Endothelial cell of umbilical vein (primary cell): Measurements from ENCODE around the gene PLA2G2D. TPM values are rescaled to one million over a fixed set of nuclear protein-coding genes. Genes with fewer than 3 reads are reported as not detected.

Experiments used
- BruUV-seq: library from RNA; stranded (reverse); fragments of 400-500 nt; replicated peaks from 2 replicates; lab custom pipeline; 2021; lab: Mats Ljungman, UMichigan
- CTCF ChIA-PET: fragments of 300-600, 350-600 bp; sonication (Branson Sonifier 250); formaldehyde crosslinking; loops from one replicate; lab custom pipeline; 2021; ENCODE audit warnings: antibody characterized with exemption, inconsistent platforms; lab: Charles Lee
- POLR2A ChIA-PET: fragments of 300-600, 350-600 bp; sonication (Branson Sonifier 250); formaldehyde crosslinking; loops from one replicate; lab custom pipeline; 2021; ENCODE audit warnings: antibody characterized with exemption, inconsistent platforms; lab: Charles Lee
- DNase-seq: peaks from one replicate; pipeline ENCODE4 v3.0.0-alpha.2; 2011; ENCODE audit warnings: low read depth, low spot score
- FAIRE-seq: peaks from 2 replicates; lab custom pipeline; 2011; peaks lifted over from hg19 to GRCh38; lab: Jason Lieb, UNC
- H2AFZ ChIP-seq: 2 replicates; pipeline ENCODE4 v1.6.0; 2012; ENCODE audit warnings: low read depth, low read length, control low read depth, inconsistent platforms
- H3K27ac ChIP-seq: 2 replicates; pipeline ENCODE4 v1.5.1; 2011; ENCODE audit warnings: low read depth, mild to moderate bottlenecking, control low read depth, low read length, moderate library complexity; ENCODE audit not compliant: insufficient read depth
- H3K27me3 ChIP-seq, 2 experiments: 2 replicates each; pipeline versions ENCODE4 v1.6.0 to v1.6.1; 2011; ENCODE audit warnings: low read length in 2 of 2, mixed read lengths in 1 of 2; ENCODE audit not compliant: control insufficient read depth in 2 of 2, insufficient read depth in 2 of 2
- H3K36me3 ChIP-seq, 2 experiments: 2 replicates in 1 of 2; 3 replicates in 1 of 2; pipeline ENCODE4 v1.5.1; 2011; ENCODE audit warnings: low read length in 2 of 2, mild to moderate bottlenecking in 1 of 2, moderate library complexity in 1 of 2; ENCODE audit not compliant: control insufficient read depth in 2 of 2, insufficient read depth in 2 of 2; ENCODE audit errors: extremely low read depth in 1 of 2
- H3K4me1 ChIP-seq: 3 replicates; pipeline ENCODE4 v1.5.1; 2011; ENCODE audit warnings: mild to moderate bottlenecking, low read length; ENCODE audit not compliant: control insufficient read depth, insufficient read depth; ENCODE audit errors: extremely low read depth
- H3K4me2 ChIP-seq: 2 replicates; pipeline ENCODE4 v1.6.1; 2011; ENCODE audit warnings: low read length, control low read depth, mixed read lengths; ENCODE audit not compliant: insufficient read depth
- H3K4me3 ChIP-seq, 3 experiments: fragments of 200-600 bp in 1 of 3; sonication (generic), shearing (Covaris generic) in 1 of 3; replicated peaks in 1 of 3; 2 replicates each; pipeline ENCODE4 v1.5.1; 2011 to 2016; ENCODE audit warnings: control low read depth in 3 of 3, low read length in 3 of 3, mild to moderate bottlenecking in 2 of 3, inconsistent platforms in 1 of 3, low read depth in 1 of 3, moderate library complexity in 1 of 3; ENCODE audit not compliant: insufficient read depth in 1 of 3
- H3K79me2 ChIP-seq: 2 replicates; pipeline ENCODE4 v1.6.0; 2012; ENCODE audit warnings: low read length, inconsistent platforms; ENCODE audit not compliant: control insufficient read depth, insufficient read depth
- H3K9ac ChIP-seq: replicated peaks from 2 replicates; pipeline ENCODE3; 2011; ENCODE audit warnings: low read length, control low read depth; ENCODE audit not compliant: insufficient read depth; ENCODE audit errors: extremely low read depth
- H3K9me1 ChIP-seq: replicated peaks from 3 replicates; pipeline ENCODE4 v1.6.0; 2011; ENCODE audit warnings: mild to moderate bottlenecking, low read length; ENCODE audit not compliant: control insufficient read depth, insufficient read depth; ENCODE audit errors: extremely low read depth
- H3K9me3 ChIP-seq: replicated peaks from 2 replicates; pipeline ENCODE4 v1.5.1; 2012; ENCODE audit warnings: low read length, inconsistent platforms; ENCODE audit not compliant: control insufficient read depth, insufficient read depth
- H4K20me1 ChIP-seq: replicated peaks from 2 replicates; pipeline ENCODE3; 2011; ENCODE audit warnings: mild to moderate bottlenecking, low read length; ENCODE audit not compliant: control insufficient read depth, insufficient read depth; ENCODE audit errors: extremely low read depth
- CTCF ChIP-seq, 2 donors: IDR thresholded peaks; 1 replicate in 1 of 2; 2 replicates in 1 of 2; pipeline ENCODE4 v1.5.1; 2011; ENCODE audit warnings: low read length in 2 of 2, mild to moderate bottlenecking in 2 of 2, moderate library complexity in 2 of 2, control low read depth in 1 of 2, inconsistent platforms in 1 of 2, low read depth in 1 of 2; ENCODE audit not compliant: insufficient read depth in 1 of 2; ENCODE audit errors: extremely low read depth in 1 of 2
- EZH2 ChIP-seq: IDR thresholded peaks from 2 replicates; pipeline ENCODE4 v1.6.1; 2012; ENCODE audit warnings: borderline replicate concordance, low read depth, mild to moderate bottlenecking, moderate library complexity, low read length, inconsistent platforms; ENCODE audit not compliant: severe bottlenecking
- FOS ChIP-seq: IDR thresholded peaks from 2 replicates; pipeline ENCODE4 v1.6.1; 2011; ENCODE audit warnings: mild to moderate bottlenecking, low read length, moderate library complexity, borderline replicate concordance; ENCODE audit not compliant: insufficient read depth
- GATA2 ChIP-seq: IDR thresholded peaks from 2 replicates; pipeline ENCODE4 v1.7.0; 2011; ENCODE audit warnings: low read depth, mild to moderate bottlenecking, moderate library complexity, mixed read lengths, low read length; ENCODE audit not compliant: insufficient read length, insufficient read depth
- JUN ChIP-seq: IDR thresholded peaks from 2 replicates; pipeline ENCODE4 v1.6.1; 2011; ENCODE audit warnings: borderline replicate concordance, low read depth; ENCODE audit not compliant: insufficient read length, insufficient read depth
- MAX ChIP-seq: IDR thresholded peaks from 2 replicates; pipeline ENCODE4 v1.6.1; 2011; ENCODE audit not compliant: insufficient read depth, insufficient read length
- MYC ChIP-seq: IDR thresholded peaks from one replicate; pipeline ENCODE4 v1.6.1; 2011; ENCODE audit warnings: mild to moderate bottlenecking, low read depth, low read length
- POLR2A ChIP-seq: IDR thresholded peaks from 2 replicates; pipeline ENCODE4 v1.6.1; 2012; ENCODE audit warnings: low read depth, mild to moderate bottlenecking, control low read depth, low read length
- POLR2AphosphoS5 ChIP-seq: IDR thresholded peaks from 2 replicates; pipeline ENCODE4 v1.6.1; 2012; ENCODE audit warnings: low read depth, mild to moderate bottlenecking, control low read depth, low read length, moderate library complexity; ENCODE audit not compliant: insufficient read depth
- dilution Hi-C: fragments of 300-500 bp; cut with MboI; formaldehyde crosslinking; loops from one replicate; pipeline ENCODE4 v1.15.0; 2019; ENCODE audit warnings: low sequenced_read_pairs; ENCODE audit not compliant: extremely low pct_ligation_motif_present
- intact Hi-C: fragments of 100-400 bp; cut with micrococcal nuclease; formaldehyde crosslinking; loops from one replicate; pipeline ENCODE4 v1.10.0; 2022
- polyA plus RNA-seq, 4 experiments: library from polyadenylated mRNA; depleted of rRNA in 3 of 4; stranded (reverse) in 3 of 4; unstranded in 1 of 4; fragments of >200 nt; gene quantifications; 2 replicates each; pipeline versions ENCODE4 v1.2.1 to v1.2.3, GENCODE V29; 2011 to 2012; ENCODE audit warnings: missing spikeins in 1 of 4
- total RNA-seq: library from RNA; stranded (reverse); gene quantifications from 2 replicates; pipeline ENCODE4 v1.2.3, GENCODE V29; 2021

Gene PLA2G2D
- total and polyA plus RNA-seq, 2 donors (not counting 3 experiments of a cell fraction or from before 2014, with no cell fraction given), result not detected

- H3K9ac ChIP-seq, result no peak overlapping the region
- no peak for DNase-seq
- H2AFZ ChIP-seq, result no peak overlapping the region
- no peaks in the 10 kb centered on the region for H3K27me3 ChIP-seq
- H3K4me1 ChIP-seq, result peaks cover 14% of the 10 kb centered on the region
- no peaks in the 10 kb centered on the region for H3K36me3 ChIP-seq
- H3K4me2 ChIP-seq, result no peak overlapping the region
- H3K79me2 ChIP-seq, result no peaks in the 10 kb centered on the region
- no TSS peak for BruUV-seq
- no peaks in the 10 kb centered on the region for H3K9me3 ChIP-seq
- intact Hi-C loops, result no loop called here
- no peak overlapping the region for H3K27ac ChIP-seq
- no peaks in the 10 kb centered on the region for H4K20me1 ChIP-seq
- FAIRE-seq, result no peak
- H3K4me3 ChIP-seq, result no peak overlapping the region
- no peaks in the 10 kb centered on the region for H3K9me1 ChIP-seq
- no peak for TF ChIP-seq FOS
- no peak for TF ChIP-seq POLR2A
- TF ChIP-seq JUN, result no peak
- no peak for TF ChIP-seq CTCF (IDR thresholded peaks at IDR 0.05; ENCODE audit: extremely low read depth in 1 of 2, insufficient read depth in 1 of 2, low read depth in 1 of 2, low read length in 2 of 2)
- TF ChIP-seq MYC, result no peak
- TF ChIP-seq EZH2, result no peak
- no peak for TF ChIP-seq GATA2
- TF ChIP-seq POLR2AphosphoS5, result no peak
- no peak for TF ChIP-seq MAX
- ChIA-PET CTCF (interaction anchor here (0.8 to 2.2 kb wide), 3 partner anchors 33 to 231 kb away, joined by 3 to 9 read pairs (median 4); no protein-coding TSS in a partner anchor), POLR2A (no interaction called here)
- dilution Hi-C loops, result no loop called here
Observed at GRCh38 chr1:20114021-20114648, 5.2 kb downstream of the PLA2G2D start.
